HEK293 (cell line): ENCODE measurements around the gene KLC3.

Experiments
- CTCF ChIA-PET: fragments of 350-600 bp; formaldehyde crosslinking; extraction: SDS; loops from one replicate; lab custom pipeline; 2021; ENCODE audit warnings: antibody characterized with exemption; lab: Yijun Ruan, JAX
- POLR2A ChIA-PET: fragments of 300-600 bp; formaldehyde crosslinking; extraction: SDS; loops from one replicate; lab custom pipeline; 2020; ENCODE audit warnings: antibody characterized with exemption, inconsistent platforms; lab: Yijun Ruan, JAX
- H3K27ac ChIP-seq: fragments of 200-500 bp; sonication (Bioruptor generic); 2 replicates; pipeline ENCODE4 v1.5.1; 2014; ENCODE audit warnings: low read depth, low read length, control low read depth, inconsistent platforms; ENCODE audit errors: extremely low read depth
- H3K36me3 ChIP-seq, 2 experiments: fragments of 200-500 bp in 1 of 2; sonication (Bioruptor generic) in 1 of 2; 1 replicate in 1 of 2; 2 replicates in 1 of 2; pipeline ENCODE4 v1.5.1; 2014 to 2017; ENCODE audit warnings: inconsistent platforms in 2 of 2, low read length in 2 of 2; ENCODE audit not compliant: control insufficient read depth in 2 of 2, insufficient read depth in 1 of 2
- H3K4me1 ChIP-seq: fragments of 200-500 bp; sonication (Bioruptor generic); 2 replicates; pipeline ENCODE4 v1.5.1; 2014; ENCODE audit warnings: mild to moderate bottlenecking, low read length, inconsistent platforms; ENCODE audit not compliant: control insufficient read depth, insufficient read depth
- H3K4me3 ChIP-seq: 2 replicates; pipeline ENCODE4 v1.5.1; 2011; ENCODE audit warnings: low read depth, mild to moderate bottlenecking, control low read depth, low read length, moderate library complexity
- H3K9me3 ChIP-seq: fragments of 200-500 bp; sonication (Bioruptor generic); 2 replicates; pipeline ENCODE4 v1.5.1; 2014; ENCODE audit warnings: low read depth, low read length, inconsistent platforms; ENCODE audit not compliant: control insufficient read depth, insufficient read depth
- PRDM2 ChIP-seq: fragments of 450-650 bp; formaldehyde crosslinking; IDR thresholded peaks from 2 replicates; pipeline ENCODE4 v1.5.1; 2016; ENCODE audit warnings: missing biosample characterization, missing genetic modification characterization, borderline replicate concordance
- SCRT2 ChIP-seq: fragments of 450-650 bp; formaldehyde crosslinking; IDR thresholded peaks from 2 replicates; pipeline ENCODE4 v1.5.1; 2016; ENCODE audit warnings: missing biosample characterization, missing genetic modification characterization
- SP2 ChIP-seq: fragments of 450-650 bp; formaldehyde crosslinking; IDR thresholded peaks from 2 replicates; pipeline ENCODE4 v1.5.1; 2016; ENCODE audit warnings: missing biosample characterization, missing genetic modification characterization
- ZBTB26 ChIP-seq: fragments of 450-650 bp; formaldehyde crosslinking; optimal IDR thresholded peaks from 2 replicates; pipeline ENCODE3; 2016; ENCODE audit warnings: missing biosample characterization, mild to moderate bottlenecking, missing genetic modification characterization
- ZFP3 ChIP-seq: fragments of 450-650 bp; formaldehyde crosslinking; IDR thresholded peaks from 2 replicates; pipeline ENCODE4 v1.5.1; 2016; ENCODE audit warnings: low read depth, missing biosample characterization, missing genetic modification characterization
- ZNF292 ChIP-seq: fragments of 450-650 bp; formaldehyde crosslinking; IDR thresholded peaks from 2 replicates; pipeline ENCODE4 v1.5.1; 2016; ENCODE audit warnings: low read depth, missing biosample characterization, missing genetic modification characterization, borderline replicate concordance
- ZNF394 ChIP-seq: fragments of 450-650 bp; formaldehyde crosslinking; IDR thresholded peaks from 2 replicates; pipeline ENCODE4 v1.5.1; 2016; ENCODE audit warnings: missing biosample characterization, missing genetic modification characterization, mild to moderate bottlenecking, moderate library complexity, borderline replicate concordance
- ZNF404 ChIP-seq: fragments of 450-650 bp; formaldehyde crosslinking; IDR thresholded peaks from 2 replicates; pipeline ENCODE4 v1.5.1; 2017; ENCODE audit warnings: missing biosample characterization, missing genetic modification characterization
- ZNF433 ChIP-seq: fragments of 450-650 bp; formaldehyde crosslinking; IDR thresholded peaks from 2 replicates; pipeline ENCODE4 v1.5.1; 2016; ENCODE audit warnings: missing biosample characterization, missing genetic modification characterization, low read depth
- ZNF580 ChIP-seq: fragments of 450-650 bp; formaldehyde crosslinking; IDR thresholded peaks from 2 replicates; pipeline ENCODE4 v1.5.1; 2016; ENCODE audit warnings: missing biosample characterization, missing genetic modification characterization
- ZNF791 ChIP-seq: fragments of 450-650 bp; formaldehyde crosslinking; IDR thresholded peaks from 2 replicates; pipeline ENCODE4 v1.5.1; 2016; ENCODE audit warnings: missing biosample characterization, missing genetic modification characterization

Gene KLC3

GRCh38 chr19:45303269-45304060 lies 37.1 kb upstream of the KLC3 start:
- CTCF ChIA-PET = interaction anchor here (0.5 kb wide), 1 partner anchor 211 kb away, joined by 3 read pairs; no protein-coding TSS in a partner anchor
- H3K4me3 ChIP-seq = no peak overlapping the region
- H3K4me1 ChIP-seq = no peaks in the 10 kb centered on the region
- no peaks in the 10 kb centered on the region for H3K9me3 ChIP-seq
- H3K27ac ChIP-seq = no peak overlapping the region
- POLR2A ChIA-PET = interaction anchor here (1.0 kb wide), 1 partner anchor 264 kb away, joined by 4 read pairs; no protein-coding TSS in a partner anchor
- TF ChIP-seq ZNF292 (tag by site-specific recombination) (no peak), ZFP3 (peak; percentile 85), ZNF433 (tag by site-specific recombination) (no peak), ZNF580 (tag by site-specific recombination) (no peak), ZNF404 (tag by site-specific recombination) (no peak)
- TF ChIP-seq, all 188 proteins: peak for 1
- peaks cover 13 to 29% of the 10 kb centered on the region in 2 experiments; a peak in 2 of 3 replicates for H3K36me3 ChIP-seq

- no peak for TF ChIP-seq ZFP3
- TF ChIP-seq, all 188 proteins: peak for 0
- ChIA-PET POLR2A (interaction anchor here (1.0 kb wide), 1 partner anchor 265 kb away, joined by 4 read pairs; no protein-coding TSS in a partner anchor), CTCF (interaction anchor here (0.5 to 0.7 kb wide), 2 partner anchors 205 to 212 kb away, joined by 3 read pairs; no protein-coding TSS in a partner anchor)
- H3K36me3 ChIP-seq = peaks cover 6 to 21% of the 10 kb centered on the region in 2 experiments; a peak in 2 of 3 replicates
- H3K4me3 ChIP-seq = no peak overlapping the region
- no peaks in the 10 kb centered on the region for H3K9me3 ChIP-seq
- H3K27ac ChIP-seq = no peak overlapping the region
- no peaks in the 10 kb centered on the region for H3K4me1 ChIP-seq
Observed at GRCh38 chr19:45304141-45304926, 36.2 kb upstream of the KLC3 start.

GRCh38 chr19:45305007-45305406 lies 35.5 kb upstream of the KLC3 start:
- Histone ChIP-seq H3K36me3 (peaks cover 3 to 15% of the 10 kb centered on the region in 2 experiments; a peak in 2 of 3 replicates), H3K9me3 (no peaks in the 10 kb centered on the region), H3K27ac (0 out of 2 replicates have a peak overlapping the region, but pooled peaks have one; percentile 5), H3K4me3 (no peak overlapping the region), H3K4me1 (no peaks in the 10 kb centered on the region)
- TF ChIP-seq ZNF394 (tag by site-specific recombination) = no peak
- TF ChIP-seq SCRT2 (tag by site-specific recombination) = peak; percentile 40; the same call in 1 of the 2 replicates
- POLR2A ChIA-PET = no interaction called here
- CTCF ChIA-PET = interaction anchor here (0.7 to 1.7 kb wide), 2 partner anchors 34 to 206 kb away, joined by 3 to 9 read pairs; no protein-coding TSS in a partner anchor

GRCh38 chr19:45305421-45305820 lies 35.1 kb upstream of the KLC3 start:
- ChIA-PET CTCF (interaction anchor here (0.7 to 1.7 kb wide), 2 partner anchors 34 to 206 kb away, joined by 3 to 9 read pairs; no protein-coding TSS in a partner anchor), POLR2A (no interaction called here)
- peak overlapping the region; percentile 5; the same call in 1 of the 2 replicates for H3K27ac ChIP-seq
- H3K4me1 ChIP-seq = no peaks in the 10 kb centered on the region
- H3K36me3 ChIP-seq = peaks cover 0 to 13% of the 10 kb centered on the region in 2 experiments; a peak in 1 of 3 replicates
- no peaks in the 10 kb centered on the region for H3K9me3 ChIP-seq
- TF ChIP-seq SP2 (tag by site-specific recombination) = 0 out of 2 replicates have a peak, but pooled peaks have one; percentile 18
- TF ChIP-seq ZNF791 = no peak
- H3K4me3 ChIP-seq = no peak overlapping the region

GRCh38 chr19:45306040-45306439 lies 34.5 kb upstream of the KLC3 start:
- peaks cover 0 to 7% of the 10 kb centered on the region in 2 experiments; a peak in 1 of 3 replicates for H3K36me3 ChIP-seq
- no peaks in the 10 kb centered on the region for H3K9me3 ChIP-seq
- CTCF ChIA-PET = interaction anchor here (1.7 kb wide), 1 partner anchor 33 kb away, joined by 9 read pairs; no protein-coding TSS in a partner anchor
- H3K4me1 ChIP-seq = no peaks in the 10 kb centered on the region
- no peak overlapping the region for H3K27ac ChIP-seq
- POLR2A ChIA-PET = interaction anchor here (1.0 kb wide), 1 partner anchor 10 kb away, joined by 3 read pairs; no protein-coding TSS in a partner anchor
- no peak overlapping the region for H3K4me3 ChIP-seq
- TF ChIP-seq ZBTB26 (no peak), PRDM2 (tag by site-specific recombination) (no peak)
